ENCODE results near the gene CCDC127.

The CCDC127 gene

GRCh38 chr5:149745-150485 is 68.0 kb downstream of the CCDC127 start:
- H3K27ac ChIP-seq, result no peak overlapping the region
- peak; percentile 26 for DNase-seq (ENCODE audit: low spot score)
- CTCF ChIA-PET, result no interaction called here
- no peak for TF ChIP-seq CTCF (conservative IDR thresholded peaks at IDR 0.05; ENCODE audit: low read depth)
- POLR2A ChIA-PET (ENCODE audit: low non-redundant PET), result no interaction called here

DNA sequence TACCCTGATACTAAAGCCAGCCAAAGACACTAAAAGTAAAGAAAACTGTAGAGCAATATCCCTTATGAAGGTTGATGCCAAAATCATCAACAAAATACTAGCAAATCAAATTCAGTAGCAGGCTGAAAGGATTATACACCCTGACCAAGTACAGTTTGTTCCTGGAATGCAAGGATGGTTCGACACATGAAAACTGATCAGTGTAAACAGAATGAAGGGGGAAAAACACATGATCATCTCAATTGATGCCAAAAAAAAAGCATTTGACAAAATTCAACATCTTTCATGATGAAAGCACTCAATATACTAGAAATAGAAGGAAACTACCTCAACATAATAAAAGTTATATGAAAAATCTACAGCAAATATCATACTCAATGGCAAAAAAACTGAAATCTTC is 70.2 kb downstream of the CCDC127 start:
- CTCF ChIA-PET, result no interaction called here
- TF ChIP-seq CTCF (conservative IDR thresholded peaks at IDR 0.05; ENCODE audit: low read depth), result no peak
- no peak for DNase-seq (ENCODE audit: low spot score)
- POLR2A ChIA-PET (ENCODE audit: low non-redundant PET), result no interaction called here
- H3K27ac ChIP-seq, result no peak overlapping the region

Measured in RWPE1 (cell line).